HEK293 (cell line): ENCODE measurements around the gene POGZ.

Experiments used
- CTCF ChIA-PET: fragments of 350-600 bp; formaldehyde crosslinking; extraction: SDS; loops from one replicate; lab custom pipeline; 2021; ENCODE audit warnings: antibody characterized with exemption; lab: Yijun Ruan, JAX
- POLR2A ChIA-PET: fragments of 300-600 bp; formaldehyde crosslinking; extraction: SDS; loops from one replicate; lab custom pipeline; 2020; ENCODE audit warnings: antibody characterized with exemption, inconsistent platforms; lab: Yijun Ruan, JAX
- H3K27ac ChIP-seq: fragments of 200-500 bp; sonication (Bioruptor generic); 2 replicates; pipeline ENCODE4 v1.5.1; 2014; ENCODE audit warnings: low read depth, low read length, control low read depth, inconsistent platforms; ENCODE audit errors: extremely low read depth
- H3K36me3 ChIP-seq, 2 experiments: fragments of 200-500 bp in 1 of 2; sonication (Bioruptor generic) in 1 of 2; 1 replicate in 1 of 2; 2 replicates in 1 of 2; pipeline ENCODE4 v1.5.1; 2014 to 2017; ENCODE audit warnings: inconsistent platforms in 2 of 2, low read length in 2 of 2; ENCODE audit not compliant: control insufficient read depth in 2 of 2, insufficient read depth in 1 of 2
- H3K4me1 ChIP-seq: fragments of 200-500 bp; sonication (Bioruptor generic); 2 replicates; pipeline ENCODE4 v1.5.1; 2014; ENCODE audit warnings: mild to moderate bottlenecking, low read length, inconsistent platforms; ENCODE audit not compliant: control insufficient read depth, insufficient read depth
- H3K4me3 ChIP-seq: 2 replicates; pipeline ENCODE4 v1.5.1; 2011; ENCODE audit warnings: low read depth, mild to moderate bottlenecking, control low read depth, low read length, moderate library complexity
- H3K9me3 ChIP-seq: fragments of 200-500 bp; sonication (Bioruptor generic); 2 replicates; pipeline ENCODE4 v1.5.1; 2014; ENCODE audit warnings: low read depth, low read length, inconsistent platforms; ENCODE audit not compliant: control insufficient read depth, insufficient read depth
- BCL11B ChIP-seq: fragments of 450-650 bp; formaldehyde crosslinking; IDR thresholded peaks from 2 replicates; pipeline ENCODE4 v1.5.1; 2016; ENCODE audit warnings: low read depth, missing biosample characterization, missing genetic modification characterization
- GFI1B ChIP-seq: fragments of 450-650 bp; formaldehyde crosslinking; IDR thresholded peaks from 2 replicates; pipeline ENCODE4 v1.5.1; 2016; ENCODE audit warnings: missing biosample characterization, missing genetic modification characterization
- MYNN ChIP-seq: fragments of 450-650 bp; formaldehyde crosslinking; IDR thresholded peaks from 2 replicates; pipeline ENCODE4 v1.5.1; 2016; ENCODE audit warnings: missing biosample characterization, missing genetic modification characterization, borderline replicate concordance
- PRDM1 ChIP-seq: fragments of 450-650 bp; formaldehyde crosslinking; IDR thresholded peaks from 2 replicates; pipeline ENCODE4; 2016; ENCODE audit warnings: missing biosample characterization, missing genetic modification characterization
- PRDM10 ChIP-seq: fragments of 450-650 bp; formaldehyde crosslinking; IDR thresholded peaks from 2 replicates; pipeline ENCODE4 v1.5.1; 2016; ENCODE audit warnings: missing biosample characterization, missing genetic modification characterization
- SCRT1 ChIP-seq: fragments of 450-650 bp; formaldehyde crosslinking; IDR thresholded peaks from 2 replicates; pipeline ENCODE4 v1.5.1; 2016; ENCODE audit warnings: missing biosample characterization, missing genetic modification characterization, borderline replicate concordance
- SCRT2 ChIP-seq: fragments of 450-650 bp; formaldehyde crosslinking; IDR thresholded peaks from 2 replicates; pipeline ENCODE4 v1.5.1; 2016; ENCODE audit warnings: missing biosample characterization, missing genetic modification characterization
- SETDB1 ChIP-seq: IDR thresholded peaks from one replicate; pipeline ENCODE4 v1.6.1; 2017; ENCODE audit warnings: mild to moderate bottlenecking, low read length, moderate library complexity, mixed read lengths; ENCODE audit not compliant: insufficient read length
- ZBTB17 ChIP-seq: fragments of 450-650 bp; formaldehyde crosslinking; IDR thresholded peaks from 2 replicates; pipeline ENCODE4 v1.5.1; 2016; ENCODE audit warnings: missing biosample characterization, missing genetic modification characterization
- ZNF175 ChIP-seq: fragments of 450-650 bp; formaldehyde crosslinking; IDR thresholded peaks from 2 replicates; pipeline ENCODE4 v1.5.1; 2016; ENCODE audit warnings: missing biosample characterization, missing genetic modification characterization
- ZNF518A ChIP-seq: fragments of 450-650 bp; formaldehyde crosslinking; conservative IDR thresholded peaks from 2 replicates; pipeline ENCODE4 v1.5.1; 2016; ENCODE audit warnings: low read depth, missing biosample characterization, missing genetic modification characterization
- ZNF792 ChIP-seq: fragments of 450-650 bp; formaldehyde crosslinking; IDR thresholded peaks from 2 replicates; pipeline ENCODE4 v1.5.1; 2016; ENCODE audit warnings: missing biosample characterization, missing genetic modification characterization

The POGZ gene

GRCh38 chr1:151486557-151486956 lies 27.3 kb upstream of the POGZ start:
- H3K4me3 ChIP-seq, result no peak overlapping the region
- no peaks in the 10 kb centered on the region for H3K36me3 ChIP-seq
- TF ChIP-seq BCL11B (tag by site-specific recombination) (no peak), PRDM1 (tag by site-specific recombination) (peak; percentile 81), ZBTB17 (tag by site-specific recombination) (0 out of 2 replicates have a peak, but pooled peaks have one; percentile 23), SCRT1 (tag by site-specific recombination) (0 out of 2 replicates have a peak, but pooled peaks have one; percentile 35), SCRT2 (tag by site-specific recombination) (peak; percentile 63; the same call in 1 of the 2 replicates)
- H3K4me1 ChIP-seq, result no peaks in the 10 kb centered on the region
- ChIA-PET CTCF (no interaction called here), POLR2A (interaction anchor here (0.6 kb wide), 1 partner anchor 54 kb away, joined by 3 read pairs; the partner anchor contains the start of gene TUFT1)
- no peaks in the 10 kb centered on the region for H3K9me3 ChIP-seq
- H3K27ac ChIP-seq, result no peak overlapping the region

GRCh38 chr1:151485685-151486255 lies 26.5 kb upstream of the POGZ start:
- no peak overlapping the region for H3K4me3 ChIP-seq
- H3K27ac ChIP-seq, result no peak overlapping the region
- no peaks in the 10 kb centered on the region for H3K36me3 ChIP-seq
- ChIA-PET POLR2A (interaction anchor here (0.6 to 0.8 kb wide), 4 partner anchors 54 to 268 kb away, joined by 3 read pairs; partner anchors contain the start of gene TUFT1), CTCF (interaction anchor here (1.4 kb wide), 1 partner anchor 8 kb away, joined by 4 read pairs; no protein-coding TSS in a partner anchor)
- TF ChIP-seq PRDM10 (tag by site-specific recombination) (peak; percentile 80), MYNN (tag by site-specific recombination) (no peak), GFI1B (no peak), ZNF175 (tag by site-specific recombination) (no peak), ZNF792 (tag by site-specific recombination) (no peak)
- H3K4me1 ChIP-seq, result no peaks in the 10 kb centered on the region
- H3K9me3 ChIP-seq, result no peaks in the 10 kb centered on the region

- CTCF ChIA-PET, result no interaction called here
- no peak overlapping the region for H3K27ac ChIP-seq
- no peaks in the 10 kb centered on the region for H3K4me1 ChIP-seq
- POLR2A ChIA-PET, result no interaction called here
- no peaks in the 10 kb centered on the region for H3K9me3 ChIP-seq
- H3K4me3 ChIP-seq, result no peak overlapping the region
- no peaks in the 10 kb centered on the region for H3K36me3 ChIP-seq
- TF ChIP-seq ZNF518A (tag by site-specific recombination) (no peak), SETDB1 (peak; percentile 46)
These were observed 22.7 kb upstream of the POGZ start for GRCh38 chr1:151482017-151482416.
